ENCODE data around the gene SLC9B1. TPM values are rescaled to one million over a fixed set of nuclear protein-coding genes. Genes with fewer than 3 reads are reported as not detected.
"Not testable (repeated sequence)": the region's sequence is repeated elsewhere in the genome, so short reads cannot be mapped to it uniquely, and the experiment has no call there.

Gene SLC9B1
- total RNA-seq, 1 experiment from 2014 or later: 3.4 TPM

DNA sequence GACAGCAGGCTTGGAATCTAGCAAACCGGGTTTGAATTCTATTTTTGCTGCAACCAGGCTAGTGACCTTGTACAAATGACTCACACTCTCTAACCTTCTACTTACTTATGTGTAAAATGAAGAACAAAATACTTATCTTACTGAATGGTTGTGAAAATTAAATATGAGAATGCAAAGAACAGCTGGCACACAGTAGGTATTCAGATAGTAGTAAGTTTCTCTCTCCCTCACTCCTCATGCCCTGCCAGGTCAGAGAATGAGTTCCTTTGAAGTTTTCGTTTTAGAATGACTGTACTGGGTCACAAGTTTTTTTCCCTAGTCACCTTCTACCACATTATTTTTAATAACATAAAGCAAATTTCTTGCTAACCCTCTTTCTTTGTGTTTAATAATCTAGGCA, 117.7 kb downstream of the SLC9B1 start:
- in situ Hi-C loops (cut with HindIII; ENCODE audit: low pct_unique_long_range_greater_than_20kb, low sequenced_read_pairs): no loop called here
- DNase-seq (ENCODE audit: low read depth, low spot score): no peak

DNA sequence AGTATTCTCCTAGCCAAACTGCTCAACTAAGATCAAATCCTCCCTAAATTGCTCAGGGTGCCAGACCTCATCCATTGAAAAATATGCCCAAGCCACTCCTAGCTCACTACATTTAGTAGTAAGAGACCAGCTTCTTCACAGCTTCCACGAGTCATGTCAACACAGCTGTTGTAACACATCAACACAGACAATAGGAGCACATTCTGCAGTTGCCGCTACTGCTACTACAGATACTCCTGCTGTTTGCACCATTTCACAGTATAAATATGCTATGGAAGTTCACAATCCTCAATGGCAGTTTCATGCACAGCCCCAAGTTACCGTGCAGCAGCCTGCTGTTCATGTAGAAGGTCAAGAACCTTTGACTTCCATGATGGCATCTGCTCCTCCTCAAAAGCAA, 121.9 kb downstream of the SLC9B1 start:
- in situ Hi-C loops (cut with HindIII; ENCODE audit: low pct_unique_long_range_greater_than_20kb, low sequenced_read_pairs); DNase-seq (ENCODE audit: low read depth, low spot score): not testable (repeated sequence)

DNA sequence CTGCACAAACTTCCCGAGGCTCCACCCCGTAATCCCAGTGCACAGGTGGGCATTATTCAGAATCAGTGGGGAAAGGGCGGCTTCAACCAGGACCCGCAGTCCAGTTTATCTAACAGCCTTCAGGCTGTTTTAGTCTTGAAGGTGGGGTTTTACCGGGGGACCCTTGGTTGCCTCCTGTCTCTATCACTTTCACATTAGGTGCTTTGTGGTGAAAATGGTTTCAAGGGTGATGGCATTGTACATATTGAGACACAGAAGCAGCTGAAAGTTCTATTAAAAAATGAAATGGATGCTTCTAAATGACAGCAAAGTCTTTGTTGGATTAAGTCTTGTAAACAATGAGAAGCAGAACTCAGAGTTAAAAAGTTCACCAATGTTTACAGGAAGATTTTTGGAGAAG, 123.0 kb downstream of the SLC9B1 start:
- DNase-seq (ENCODE audit: low read depth, low spot score); in situ Hi-C loops (cut with HindIII; ENCODE audit: low pct_unique_long_range_greater_than_20kb, low sequenced_read_pairs): not testable (repeated sequence)

DNA sequence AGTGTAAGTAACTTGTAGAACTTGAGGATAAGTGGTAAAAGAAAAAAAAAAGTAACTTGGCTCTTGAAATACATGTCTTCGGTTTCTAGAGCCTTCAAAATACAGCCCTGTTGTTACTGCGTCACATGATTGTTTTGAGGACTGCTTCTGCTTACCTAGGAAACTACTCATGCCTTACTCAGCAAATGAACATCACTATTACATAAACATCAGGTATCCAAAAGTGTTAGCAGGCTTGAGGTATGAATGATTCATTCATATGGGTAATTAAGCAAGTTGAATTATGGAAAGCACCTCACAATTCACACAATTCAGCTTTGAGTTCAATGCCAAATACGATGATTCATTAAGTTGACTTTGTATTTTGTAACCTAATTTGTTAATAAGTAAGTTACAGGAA, 129.6 kb downstream of the SLC9B1 start:
- DNase-seq (ENCODE audit: low read depth, low spot score); in situ Hi-C loops (cut with HindIII; ENCODE audit: low pct_unique_long_range_greater_than_20kb, low sequenced_read_pairs): not testable (repeated sequence)

DNA sequence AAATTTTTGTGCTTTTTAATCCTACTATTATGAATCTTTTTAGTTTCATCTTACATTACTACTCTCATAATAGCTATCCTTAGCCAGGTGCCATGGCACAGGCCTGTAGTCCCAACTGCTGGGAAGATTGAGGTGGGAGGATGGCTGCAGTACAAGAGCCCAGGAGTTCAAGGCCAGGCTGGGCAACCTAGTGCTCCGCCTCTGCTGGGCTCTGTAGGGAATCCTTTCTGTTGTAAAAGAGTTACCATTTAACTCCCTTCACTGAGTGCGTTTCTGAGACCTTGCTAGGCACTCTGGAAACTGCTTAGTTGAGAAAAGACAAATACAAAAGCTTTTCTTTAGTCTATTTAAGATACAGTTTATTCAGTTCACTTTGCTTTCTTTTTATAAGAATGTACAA, 130.9 kb downstream of the SLC9B1 start:
- DNase-seq (ENCODE audit: low read depth, low spot score); in situ Hi-C loops (cut with HindIII; ENCODE audit: low pct_unique_long_range_greater_than_20kb, low sequenced_read_pairs): not testable (repeated sequence)

DNA sequence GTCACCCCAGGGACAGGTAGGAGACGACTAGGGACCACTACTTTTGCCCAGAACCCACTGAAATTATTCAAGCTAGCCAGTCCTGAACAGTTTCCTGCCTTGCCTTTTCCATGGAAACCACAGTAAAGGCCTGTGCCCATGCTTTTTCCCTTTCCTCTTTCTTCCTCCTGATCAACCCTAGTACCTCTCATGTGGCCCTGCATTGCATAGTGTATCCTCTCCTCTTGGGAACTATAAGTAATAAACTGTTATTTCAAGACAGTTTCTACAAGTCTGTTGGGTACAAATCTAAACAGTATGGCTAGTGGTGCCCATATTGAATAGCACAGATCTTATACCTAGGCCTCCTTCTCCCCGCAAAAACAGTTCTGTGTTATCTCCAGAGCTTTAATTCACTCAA, 136.2 kb downstream of the SLC9B1 start:
- in situ Hi-C loops (cut with HindIII; ENCODE audit: low pct_unique_long_range_greater_than_20kb, low sequenced_read_pairs): no loop called here
- DNase-seq (ENCODE audit: low read depth, low spot score): no peak

DNA sequence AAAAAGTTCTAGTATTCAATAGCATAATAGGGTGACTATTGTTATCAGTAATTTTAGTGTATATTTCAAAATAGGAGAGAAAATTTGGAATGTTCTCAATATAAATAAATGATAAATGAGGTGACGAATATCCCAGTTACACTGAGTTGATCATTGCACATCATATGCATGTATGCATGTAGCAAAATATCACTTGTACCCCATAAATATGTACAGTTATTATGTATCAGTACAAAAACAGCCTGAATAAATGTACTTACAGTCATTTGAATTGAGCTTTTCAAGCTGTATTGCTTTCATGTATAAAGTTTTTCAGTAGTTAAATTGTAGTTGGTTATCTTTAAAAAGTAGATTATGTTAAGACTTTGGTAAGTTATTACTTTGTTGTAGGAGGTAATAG, 138.2 kb downstream of the SLC9B1 start:
- in situ Hi-C loops (cut with HindIII; ENCODE audit: low pct_unique_long_range_greater_than_20kb, low sequenced_read_pairs): no loop called here
- no peak for DNase-seq (ENCODE audit: low read depth, low spot score)

DNA sequence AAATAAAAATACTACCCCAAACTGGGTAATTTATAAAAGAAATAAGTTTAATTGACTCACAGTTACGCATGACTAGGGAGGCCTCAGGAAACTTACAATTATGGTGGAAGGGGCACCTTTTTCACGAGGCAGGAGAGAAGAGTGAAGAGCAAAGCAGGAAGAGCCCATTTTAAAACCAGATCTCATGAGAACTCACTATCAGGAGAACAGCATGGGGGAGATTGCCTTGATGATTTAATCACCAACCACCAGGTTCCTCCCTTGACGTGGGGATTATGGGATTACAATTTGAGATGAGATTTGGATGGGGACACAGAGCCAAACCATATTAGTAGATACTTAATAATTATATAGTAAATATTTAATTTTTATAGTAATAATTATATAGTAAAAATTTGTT, 140.6 kb downstream of the SLC9B1 start:
- DNase-seq (ENCODE audit: low read depth, low spot score): no peak
- in situ Hi-C loops (cut with HindIII; ENCODE audit: low pct_unique_long_range_greater_than_20kb, low sequenced_read_pairs): no loop called here

DNA sequence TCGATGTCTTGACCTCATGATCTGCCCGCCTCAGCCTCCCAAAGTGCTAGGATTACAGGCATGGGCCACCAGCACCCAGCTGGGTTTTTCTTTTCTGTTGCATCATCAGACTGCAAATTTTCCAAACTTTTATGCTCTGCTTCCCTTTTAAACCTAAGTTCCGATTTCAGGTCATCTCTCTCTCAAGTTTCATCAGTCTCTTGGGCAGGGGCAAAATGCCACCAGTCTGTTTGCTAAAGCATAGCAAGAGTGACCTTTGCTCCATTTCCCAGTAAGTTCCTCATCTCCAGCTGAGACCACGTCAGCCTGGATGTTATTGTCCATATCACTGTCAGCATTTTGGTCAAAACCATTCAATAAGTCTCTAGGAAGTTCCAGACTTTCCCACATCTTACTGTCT, 141.2 kb downstream of the SLC9B1 start:
- DNase-seq (ENCODE audit: low read depth, low spot score); in situ Hi-C loops (cut with HindIII; ENCODE audit: low pct_unique_long_range_greater_than_20kb, low sequenced_read_pairs): not testable (repeated sequence)

DNA sequence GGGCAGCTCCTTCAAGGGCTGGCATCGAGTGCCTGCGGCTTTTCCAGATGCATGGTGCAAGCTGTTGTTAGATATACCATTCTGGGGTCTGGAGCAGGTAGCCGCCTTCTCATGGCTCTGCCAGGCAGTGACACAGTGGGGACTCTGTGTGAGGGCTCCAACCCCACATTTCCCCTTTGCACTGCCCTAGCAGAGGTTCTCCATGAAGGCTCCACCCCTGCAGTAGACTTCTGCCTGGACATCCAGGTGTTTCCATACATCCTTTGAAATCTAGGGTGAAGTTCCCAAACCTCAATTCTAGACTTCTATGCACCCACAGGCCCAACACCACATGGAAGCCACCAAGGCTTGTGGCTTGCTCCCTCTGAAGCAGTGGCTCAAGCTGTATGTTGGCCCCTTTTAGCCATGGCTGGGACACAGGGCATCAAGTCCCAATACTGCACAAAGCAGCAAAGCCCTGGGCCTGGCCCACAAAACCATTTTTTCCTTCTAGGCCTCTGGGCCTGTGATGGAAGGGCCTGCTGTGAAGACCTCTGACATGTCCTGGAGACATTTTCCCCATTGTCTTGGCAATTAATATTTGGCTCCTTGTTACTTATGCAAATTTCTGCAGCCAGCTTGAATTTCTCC, 141.9 kb downstream of the SLC9B1 start:
- in situ Hi-C loops (cut with HindIII; ENCODE audit: low pct_unique_long_range_greater_than_20kb, low sequenced_read_pairs); DNase-seq (ENCODE audit: low read depth, low spot score): not testable (repeated sequence)

DNA sequence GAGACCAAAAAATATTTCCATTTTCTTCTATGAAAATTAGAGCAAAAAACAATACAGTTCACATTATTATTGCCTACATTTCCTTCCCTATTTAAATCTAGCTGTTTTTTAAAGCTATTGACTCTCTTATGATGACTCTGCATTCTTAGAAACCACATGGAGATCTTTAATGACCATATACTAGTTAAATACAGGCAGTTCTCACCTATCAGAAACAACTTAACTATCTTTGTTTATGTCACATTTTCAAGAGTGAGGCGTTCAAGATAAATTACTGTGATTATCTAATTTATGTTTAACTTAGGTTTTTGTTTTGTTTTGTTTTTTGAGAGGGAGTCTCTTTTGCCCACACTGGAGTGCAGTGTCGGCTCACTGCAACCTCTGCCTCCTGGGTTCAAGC, 147.7 kb downstream of the SLC9B1 start:
- no peak for DNase-seq (ENCODE audit: low read depth, low spot score)
- in situ Hi-C loops (cut with HindIII; ENCODE audit: low pct_unique_long_range_greater_than_20kb, low sequenced_read_pairs): no loop called here

DNA sequence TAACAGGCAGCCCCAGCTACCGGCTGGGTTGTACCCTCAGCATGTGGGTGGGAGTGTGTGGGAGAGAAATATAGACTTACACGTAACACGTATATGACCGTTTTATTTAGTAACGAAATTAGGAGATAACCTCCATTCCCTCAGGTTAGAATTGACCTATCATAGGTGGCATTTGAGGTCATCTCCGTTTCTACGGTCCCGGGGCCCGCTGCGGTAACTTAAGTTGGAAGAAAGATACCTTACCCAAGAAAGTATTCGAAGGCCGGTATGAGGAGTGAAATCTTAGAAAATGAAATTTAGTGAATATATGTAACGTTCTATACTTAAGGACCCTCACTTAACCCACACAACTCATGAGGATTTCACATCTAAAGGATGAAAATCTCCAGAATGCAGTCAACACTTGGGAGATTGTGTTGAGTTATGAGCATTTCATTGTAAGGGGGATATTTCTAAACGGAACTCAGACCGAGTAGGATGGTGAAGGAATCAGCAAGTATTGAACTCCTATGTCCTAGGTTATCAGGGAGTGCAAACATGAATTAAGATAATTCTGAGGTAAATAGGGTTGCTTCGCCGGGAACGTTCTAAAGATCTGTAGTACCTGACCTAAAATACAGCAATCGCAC, 149.8 kb downstream of the SLC9B1 start:
- DNase-seq (ENCODE audit: low read depth, low spot score): no peak
- in situ Hi-C loops (cut with HindIII; ENCODE audit: low pct_unique_long_range_greater_than_20kb, low sequenced_read_pairs): no loop called here

DNA sequence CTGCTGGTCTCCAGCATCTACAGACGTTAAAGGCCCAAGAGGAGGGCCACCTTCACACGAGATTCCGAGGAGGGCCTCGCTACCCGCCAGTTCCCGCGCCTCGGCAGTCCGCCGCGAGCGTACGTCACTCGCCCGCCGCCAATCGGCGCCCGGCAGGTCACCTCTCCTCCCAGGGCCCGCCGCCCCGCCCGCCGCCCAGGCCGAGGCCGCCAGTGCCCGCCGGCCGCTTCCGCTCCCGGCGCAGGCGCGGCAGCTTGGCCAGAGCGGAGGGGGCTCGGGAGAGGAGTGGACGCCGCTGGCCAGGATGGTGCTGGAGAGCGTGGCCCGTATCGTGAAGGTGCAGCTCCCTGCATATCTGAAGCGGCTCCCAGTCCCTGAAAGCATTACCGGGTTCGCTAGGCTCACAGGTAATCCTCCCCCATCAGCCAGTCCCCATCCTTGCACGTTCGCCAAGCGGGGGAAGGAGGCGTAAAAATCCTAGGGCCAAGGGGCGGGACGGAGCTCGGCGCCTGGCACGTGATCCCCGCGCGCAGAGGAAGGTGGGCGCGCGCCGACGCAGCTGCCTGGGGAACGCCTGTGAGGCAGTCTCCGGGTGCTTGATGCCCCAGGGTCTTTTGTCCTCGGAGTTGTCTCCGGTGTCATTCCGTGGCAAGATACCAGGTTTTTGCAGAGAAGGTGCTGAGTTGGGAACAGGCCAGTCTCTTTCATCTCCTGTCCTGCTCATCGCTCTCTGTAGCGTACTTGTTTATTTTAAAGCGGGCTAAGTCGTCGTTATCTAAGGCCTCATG, 150.5 kb downstream of the SLC9B1 start, which contains the start of gene CISD2:
Gene CISD2, plus strand, starts transcription at position 212 of the 788 bp plus-strand sequence. Its CDS starts 93 bp downstream, at position 305.
- in situ Hi-C loops (cut with HindIII; ENCODE audit: low pct_unique_long_range_greater_than_20kb, low sequenced_read_pairs): no loop called here
- peak; percentile 88 for DNase-seq (ENCODE audit: low read depth, low spot score)

DNA sequence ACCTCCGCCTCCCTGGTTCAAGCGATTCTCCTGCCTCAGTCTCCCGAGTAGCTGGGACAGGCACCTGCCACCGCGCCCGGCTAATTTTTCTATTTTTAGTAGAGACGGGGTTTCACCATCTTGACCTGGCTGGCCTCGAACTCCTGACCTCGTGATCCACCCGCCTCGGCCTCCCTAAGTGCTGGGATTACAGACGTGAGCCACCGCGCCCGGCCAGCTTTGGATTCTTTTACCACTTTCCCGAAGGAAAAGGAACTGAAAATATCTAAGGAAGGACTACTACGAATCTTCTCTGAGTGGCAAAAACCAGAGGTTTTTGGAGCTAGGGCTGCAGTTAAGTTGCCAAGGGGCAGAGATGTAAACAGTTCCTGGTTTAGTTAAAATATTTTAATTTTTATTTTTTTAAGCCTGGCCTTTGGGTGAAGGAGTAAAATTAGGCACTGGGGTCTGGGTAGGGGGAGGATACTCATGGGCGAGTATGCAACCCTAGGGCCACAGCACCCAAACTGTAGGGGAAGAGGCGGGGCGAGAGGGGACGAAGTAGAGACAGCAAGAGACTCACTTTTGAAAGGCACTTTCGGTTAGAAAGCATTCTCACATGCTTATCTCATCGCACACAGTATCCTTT, 151.2 kb downstream of the SLC9B1 start:
- DNase-seq (ENCODE audit: low read depth, low spot score): peak; percentile 1
- in situ Hi-C loops (cut with HindIII; ENCODE audit: low pct_unique_long_range_greater_than_20kb, low sequenced_read_pairs): no loop called here

DNA sequence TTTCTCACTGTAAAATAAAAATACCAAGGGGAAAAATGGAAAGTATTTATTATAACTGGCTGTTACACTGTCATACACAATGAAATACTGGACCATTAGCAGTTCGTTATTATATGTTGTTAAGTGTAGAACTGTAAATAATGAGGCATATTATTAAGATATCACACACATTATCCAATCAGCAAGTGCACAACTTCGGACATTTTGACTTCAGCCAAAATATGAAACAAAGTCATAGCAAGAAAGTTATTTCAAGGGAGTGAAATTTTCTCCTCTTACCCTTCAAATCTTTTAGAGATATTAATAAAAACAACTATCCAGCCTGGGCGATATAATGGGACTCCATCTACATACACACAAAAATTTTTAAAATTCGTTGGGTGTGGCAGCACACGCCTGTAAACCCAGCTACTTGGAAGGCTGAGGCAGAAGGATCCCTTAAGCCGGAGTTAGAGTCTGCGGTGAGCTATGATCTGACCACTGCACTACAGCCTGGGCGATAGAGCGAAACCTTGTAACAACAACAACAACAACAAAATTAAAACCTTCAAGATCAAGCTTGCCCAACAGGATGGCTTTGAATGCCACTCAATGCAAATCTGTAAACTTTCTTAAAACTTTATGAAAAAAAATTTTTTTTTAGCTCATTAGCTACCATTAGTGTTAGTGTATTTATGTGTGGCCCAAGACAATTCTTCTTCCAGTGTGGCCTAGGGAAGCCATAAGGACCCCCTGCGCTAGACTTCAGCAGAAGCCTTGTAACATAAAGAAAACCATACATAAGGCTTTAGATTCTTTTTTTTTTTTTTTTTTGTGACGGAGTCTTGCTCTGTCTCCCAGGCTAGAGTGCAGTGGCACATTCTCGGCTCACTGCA, 152.0 kb downstream of the SLC9B1 start:
- peak; percentile 12 for DNase-seq (ENCODE audit: low read depth, low spot score)
- in situ Hi-C loops (cut with HindIII; ENCODE audit: low pct_unique_long_range_greater_than_20kb, low sequenced_read_pairs): no loop called here

DNA sequence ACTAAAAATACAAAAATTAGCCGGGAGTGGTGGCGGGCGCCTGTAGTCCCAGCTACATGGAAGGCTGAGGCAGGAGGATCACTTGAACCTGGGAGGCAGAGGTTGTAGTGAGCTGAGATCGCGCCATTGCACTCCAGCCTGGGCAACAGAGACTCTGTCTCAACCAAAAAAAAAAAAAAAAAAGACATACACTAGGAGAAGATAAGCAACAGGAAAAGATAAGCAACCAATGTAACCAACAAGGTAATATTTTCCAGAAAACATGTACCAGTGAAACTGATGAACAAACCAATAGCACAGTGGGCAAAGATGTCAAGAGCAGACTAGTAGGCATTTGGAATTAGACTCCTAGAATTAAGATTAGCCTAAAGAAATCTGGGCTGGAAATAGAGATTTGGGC, 154.2 kb downstream of the SLC9B1 start:
- DNase-seq (ENCODE audit: low read depth, low spot score); in situ Hi-C loops (cut with HindIII; ENCODE audit: low pct_unique_long_range_greater_than_20kb, low sequenced_read_pairs): not testable (repeated sequence)

DNA sequence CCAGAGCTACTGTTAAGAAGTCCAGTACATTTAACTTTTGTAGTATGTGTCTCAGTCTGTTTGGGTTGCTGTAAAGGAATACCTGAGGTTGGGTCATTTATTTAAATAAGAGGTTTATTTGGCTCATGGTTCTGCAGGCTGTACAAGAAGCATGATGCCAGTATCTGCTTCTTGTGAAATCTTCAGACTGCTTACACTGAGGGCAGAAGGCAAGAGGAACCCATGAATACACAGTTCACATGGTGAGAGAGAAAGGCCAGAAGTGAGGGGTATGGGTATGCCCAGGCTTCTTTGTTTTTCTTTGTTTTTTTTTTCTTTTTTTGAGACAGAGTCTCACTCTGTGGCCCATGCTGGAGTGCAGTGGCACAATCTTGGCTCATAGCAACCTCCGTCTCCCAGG, 156.8 kb downstream of the SLC9B1 start:
- in situ Hi-C loops (cut with HindIII; ENCODE audit: low pct_unique_long_range_greater_than_20kb, low sequenced_read_pairs): no loop called here
- no peak for DNase-seq (ENCODE audit: low read depth, low spot score)

All from SK-MEL-5 (cell line).